Measurements from ENCODE around the gene AFG1L. TPM values are rescaled to one million over a fixed set of nuclear protein-coding genes. Genes with fewer than 3 reads are reported as not detected.
"Not testable (repeated sequence)": the region's sequence is repeated elsewhere in the genome, so short reads cannot be mapped to it uniquely, and the experiment has no call there.

The AFG1L gene
- polyA plus RNA-seq, 3 donors: 1.0 to 2.8 (median 1.8) TPM

GRCh38 chr6:108558372-108559096, 263.7 kb downstream of the AFG1L start:
- peak overlapping the region; percentile 94 for H3K27ac ChIP-seq (ENCODE audit: low read depth, low read length)
- 0 to 1% (median 0%) methylated on average over 57 to 58 of the region's 58 CpGs for WGBS, 3 donors

GRCh38 chr6:108559097-108559883, 264.4 kb downstream of the AFG1L start:
- WGBS, 3 donors: 0 to 1% (median 0%) methylated on average over 47 to 84 of the region's 84 CpGs
- peak overlapping the region; percentile 94 for H3K27ac ChIP-seq (ENCODE audit: low read depth, low read length)

GRCh38 chr6:108559884-108560462, 265.1 kb downstream of the AFG1L start:
- 0% methylated on average over 30 to 63 of the region's 64 CpGs for WGBS, 3 donors
- peak overlapping the region; percentile 90 for H3K27ac ChIP-seq (ENCODE audit: low read depth, low read length)

- H3K27ac ChIP-seq (ENCODE audit: low read depth, low read length): peak within 1 kb of the TSS; percentile 90
- WGBS, 3 donors: 0 to 3% (median 3%) methylated on average over 61 to 106 of the region's 110 CpGs
These were observed 265.8 kb downstream of the AFG1L start, which contains the start of gene FOXO3 for GRCh38 chr6:108560463-108561308. TSS of gene FOXO3 (plus strand) at chr6:108560917. CDS start at chr6:108561209, 292 bp downstream.

- not testable (repeated sequence) for H3K27ac ChIP-seq (ENCODE audit: low read depth, low read length)
- 0 to 5% (median 2%) methylated on average over 9 to 22 of the region's 40 CpGs for WGBS, 3 donors
These were observed 266.4 kb downstream of the AFG1L start for GRCh38 chr6:108561309-108561647.

- peak overlapping the region; percentile 44 for H3K27ac ChIP-seq (ENCODE audit: low read depth, low read length)
- 10 to 19% (median 14%) methylated on average over 46 of the region's 46 CpGs for WGBS, 3 donors
These were observed 267.1 kb downstream of the AFG1L start for GRCh38 chr6:108561742-108562502.

- 7 to 21% (median 10%) methylated on average over 17 of the region's 17 CpGs for WGBS, 3 donors
- H3K27ac ChIP-seq (ENCODE audit: low read depth, low read length): peak overlapping the region; percentile 44
These were observed 267.7 kb downstream of the AFG1L start for GRCh38 chr6:108562503-108562993.

- H3K27ac ChIP-seq (ENCODE audit: low read depth, low read length): no peak overlapping the region
- 55 to 85% (median 79%) methylated on average over 8 of the region's 8 CpGs for WGBS, 3 donors
These were observed 268.4 kb downstream of the AFG1L start for GRCh38 chr6:108563292-108563691.

- 37 to 50% (median 41%) methylated on average over 3 of the region's 3 CpGs for WGBS, 3 donors
- no peak overlapping the region for H3K27ac ChIP-seq (ENCODE audit: low read depth, low read length)
These were observed 269.3 kb downstream of the AFG1L start for GRCh38 chr6:108564178-108564577.

- peak overlapping the region; percentile 70 for H3K27ac ChIP-seq (ENCODE audit: low read depth, low read length)
- 20 to 27% (median 20%) methylated on average over 4 of the region's 4 CpGs for WGBS, 3 donors
These were observed 270.4 kb downstream of the AFG1L start for GRCh38 chr6:108565091-108565766.

GRCh38 chr6:108565893-108566292, 271.0 kb downstream of the AFG1L start:
- H3K27ac ChIP-seq (ENCODE audit: low read depth, low read length): no peak overlapping the region
- WGBS, 3 donors: 1 to 12% (median 3%) methylated on average over 4 of the region's 4 CpGs

GRCh38 chr6:108566406-108566805, 271.6 kb downstream of the AFG1L start:
- no peak overlapping the region for H3K27ac ChIP-seq (ENCODE audit: low read depth, low read length)

GRCh38 chr6:108568101-108568500, 273.2 kb downstream of the AFG1L start:
- 85 to 95% (median 88%) methylated on average over 5 of the region's 5 CpGs for WGBS, 3 donors
- no peak overlapping the region for H3K27ac ChIP-seq (ENCODE audit: low read depth, low read length)

GRCh38 chr6:108568551-108569305, 273.9 kb downstream of the AFG1L start:
- WGBS, 3 donors: 84 to 89% (median 85%) methylated on average over 3 of the region's 3 CpGs
- H3K27ac ChIP-seq (ENCODE audit: low read depth, low read length): no peak overlapping the region

- no peak overlapping the region for H3K27ac ChIP-seq (ENCODE audit: low read depth, low read length)
- 96 to 100% (median 97%) methylated on average over 1 of the region's 1 CpG for WGBS, 3 donors
These were observed 275.7 kb downstream of the AFG1L start for GRCh38 chr6:108570517-108570916.

- 32 to 57% (median 52%) methylated on average over 4 of the region's 4 CpGs for WGBS, 3 donors
- H3K27ac ChIP-seq (ENCODE audit: low read depth, low read length): no peak overlapping the region
These were observed 279.7 kb downstream of the AFG1L start for GRCh38 chr6:108574457-108575141.

Data from adipose tissue (tissue), 3 donors.